Measurements from ENCODE around the gene ZFYVE28. TPM values are rescaled to one million over a fixed set of nuclear protein-coding genes. Genes with fewer than 3 reads are reported as not detected.

ZFYVE28 gene
- total RNA-seq, 1 donor from 2014 or later: 4.4 TPM

GRCh38 chr4:2451036-2451520, 32.6 kb upstream of the ZFYVE28 start:
- no peaks in the 10 kb centered on the region for H3K4me1 Mint-ChIP-seq
- H3K4me3 Mint-ChIP-seq: no peak overlapping the region
- no peaks in the 10 kb centered on the region for H3K9me3 Mint-ChIP-seq
- intact Hi-C loops (cut with micrococcal nuclease): no loop called here
- H3K27me3 Mint-ChIP-seq: no peaks in the 10 kb centered on the region
- no peaks in the 10 kb centered on the region for H3K36me3 Mint-ChIP-seq (ENCODE audit: low read depth)
- H3K27ac Mint-ChIP-seq: no peak overlapping the region
- DNase-seq: no peak

- Mint-ChIP-seq H3K27me3 (no peaks in the 10 kb centered on the region), H3K4me3 (no peak overlapping the region), H3K9me3 (no peaks in the 10 kb centered on the region), H3K27ac (no peak overlapping the region), H3K36me3 (ENCODE audit: low read depth) (no peaks in the 10 kb centered on the region), H3K4me1 (no peaks in the 10 kb centered on the region)
- DNase-seq: no peak
- intact Hi-C loops (cut with micrococcal nuclease): no loop called here
These were observed 32.1 kb upstream of the ZFYVE28 start for GRCh38 chr4:2450394-2451035.

GRCh38 chr4:2449511-2450392, 31.3 kb upstream of the ZFYVE28 start:
- Mint-ChIP-seq H3K27ac (no peak overlapping the region), H3K36me3 (ENCODE audit: low read depth) (no peaks in the 10 kb centered on the region), H3K27me3 (no peaks in the 10 kb centered on the region), H3K4me3 (no peak overlapping the region), H3K9me3 (no peaks in the 10 kb centered on the region), H3K4me1 (no peaks in the 10 kb centered on the region)
- DNase-seq: no peak
- intact Hi-C loops (cut with micrococcal nuclease): no loop called here

- H3K36me3 Mint-ChIP-seq (ENCODE audit: low read depth): no peaks in the 10 kb centered on the region
- no peak overlapping the region for H3K4me3 Mint-ChIP-seq
- no peaks in the 10 kb centered on the region for H3K27me3 Mint-ChIP-seq
- no peaks in the 10 kb centered on the region for H3K9me3 Mint-ChIP-seq
- intact Hi-C loops (cut with micrococcal nuclease): no loop called here
- no peak for DNase-seq
- H3K4me1 Mint-ChIP-seq: no peaks in the 10 kb centered on the region
- H3K27ac Mint-ChIP-seq: no peak overlapping the region
These were observed 30.6 kb upstream of the ZFYVE28 start for GRCh38 chr4:2449051-2449450.

GRCh38 chr4:2448589-2448988, 30.1 kb upstream of the ZFYVE28 start:
- Mint-ChIP-seq H3K4me3 (no peak overlapping the region), H3K27ac (no peak overlapping the region), H3K36me3 (ENCODE audit: low read depth) (no peaks in the 10 kb centered on the region), H3K4me1 (no peaks in the 10 kb centered on the region), H3K27me3 (no peaks in the 10 kb centered on the region), H3K9me3 (no peaks in the 10 kb centered on the region)
- intact Hi-C loops (cut with micrococcal nuclease): no loop called here
- no peak for DNase-seq

GRCh38 chr4:2446656-2447564, 28.5 kb upstream of the ZFYVE28 start:
- Mint-ChIP-seq H3K27ac (no peak overlapping the region), H3K27me3 (no peaks in the 10 kb centered on the region)
- intact Hi-C loops (cut with micrococcal nuclease): no loop called here

GRCh38 chr4:2445571-2445970, 27.1 kb upstream of the ZFYVE28 start:
- no peaks in the 10 kb centered on the region for H3K36me3 Mint-ChIP-seq (ENCODE audit: low read depth)
- H3K9me3 Mint-ChIP-seq: no peaks in the 10 kb centered on the region
- H3K4me1 Mint-ChIP-seq: peaks cover 2% of the 10 kb centered on the region
- H3K27me3 Mint-ChIP-seq: no peaks in the 10 kb centered on the region
- DNase-seq: no peak
- no peak overlapping the region for H3K4me3 Mint-ChIP-seq
- no peak overlapping the region for H3K27ac Mint-ChIP-seq
- intact Hi-C loops (cut with micrococcal nuclease): no loop called here

More at GRCh38 chr4:2446656-2447564, 28.5 kb upstream of the ZFYVE28 start:
- Mint-ChIP-seq H3K4me3 (no peak overlapping the region), H3K36me3 (ENCODE audit: low read depth) (no peaks in the 10 kb centered on the region), H3K4me1 (no peaks in the 10 kb centered on the region), H3K9me3 (no peaks in the 10 kb centered on the region)
- no peak for DNase-seq

GRCh38 chr4:2445130-2445529, 26.7 kb upstream of the ZFYVE28 start:
- DNase-seq: no peak
- no peaks in the 10 kb centered on the region for H3K9me3 Mint-ChIP-seq
- intact Hi-C loops (cut with micrococcal nuclease): no loop called here
- H3K36me3 Mint-ChIP-seq (ENCODE audit: low read depth): no peaks in the 10 kb centered on the region
- H3K4me3 Mint-ChIP-seq: no peak overlapping the region
- peaks cover 2% of the 10 kb centered on the region for H3K4me1 Mint-ChIP-seq
- H3K27me3 Mint-ChIP-seq: no peaks in the 10 kb centered on the region
- no peak overlapping the region for H3K27ac Mint-ChIP-seq

GRCh38 chr4:2443956-2444740, 25.7 kb upstream of the ZFYVE28 start:
- intact Hi-C loops (cut with micrococcal nuclease): no loop called here
- H3K27ac Mint-ChIP-seq: no peak overlapping the region
- DNase-seq: no peak
- no peaks in the 10 kb centered on the region for H3K9me3 Mint-ChIP-seq
- H3K4me3 Mint-ChIP-seq: no peak overlapping the region
- H3K27me3 Mint-ChIP-seq: no peaks in the 10 kb centered on the region
- H3K4me1 Mint-ChIP-seq: peaks cover 2% of the 10 kb centered on the region
- H3K36me3 Mint-ChIP-seq (ENCODE audit: low read depth): no peaks in the 10 kb centered on the region

- Mint-ChIP-seq H3K27me3 (no peaks in the 10 kb centered on the region), H3K4me1 (peaks cover 2% of the 10 kb centered on the region), H3K27ac (no peak overlapping the region), H3K4me3 (no peak overlapping the region), H3K9me3 (no peaks in the 10 kb centered on the region), H3K36me3 (ENCODE audit: low read depth) (no peaks in the 10 kb centered on the region)
- intact Hi-C loops (cut with micrococcal nuclease): no loop called here
- DNase-seq: no peak
These were observed 24.8 kb upstream of the ZFYVE28 start for GRCh38 chr4:2443061-2443730.

- intact Hi-C loops (cut with micrococcal nuclease): no loop called here
- no peak overlapping the region for H3K27ac Mint-ChIP-seq
- H3K4me1 Mint-ChIP-seq: peaks cover 2% of the 10 kb centered on the region
- H3K27me3 Mint-ChIP-seq: no peaks in the 10 kb centered on the region
- no peak overlapping the region for H3K4me3 Mint-ChIP-seq
- DNase-seq: no peak
- H3K36me3 Mint-ChIP-seq (ENCODE audit: low read depth): no peaks in the 10 kb centered on the region
- H3K9me3 Mint-ChIP-seq: no peaks in the 10 kb centered on the region
These were observed 23.9 kb upstream of the ZFYVE28 start for GRCh38 chr4:2442175-2442993.

All from activated CD4-positive, alpha-beta T cell treated with anti-CD3 and anti-CD28 coated beads, Interleukin-2, amount 10 ng/mL, durations not matched to agents 24 days and 14 days (primary cell).